SK-N-SH (cell line): ENCODE results near the gene ADGRA1. TPM values are rescaled to one million over a fixed set of nuclear protein-coding genes. Genes with fewer than 3 reads are reported as not detected.

ENCODE experiments used
- CTCF ChIA-PET: fragments of 300-600, 350-600 bp; formaldehyde crosslinking; extraction: SDS; loops from one replicate; lab custom pipeline; 2021; lab: Yijun Ruan, JAX
- POLR2A ChIA-PET: fragments of 350-600 bp; sonication (Branson Sonifier 250); formaldehyde crosslinking; extraction: SDS; loops from one replicate; lab custom pipeline; 2020; ENCODE audit warnings: antibody characterized with exemption, inconsistent platforms; lab: Yijun Ruan, JAX
- DNase-seq: peaks from one replicate; pipeline ENCODE4 v3.0.0; 2012
- H2AFZ ChIP-seq: fragments of 200-600 bp; sonication (generic); 2 replicates; pipeline ENCODE4 v1.8.1; 2016; ENCODE audit warnings: antibody characterized with exemption, mild to moderate bottlenecking, low read depth
- H3F3A ChIP-seq: fragments of 200-600 bp; sonication (generic); replicated peaks from 2 replicates; pipeline ENCODE3; 2016; ENCODE audit warnings: antibody characterized with exemption, mild to moderate bottlenecking; ENCODE audit not compliant: insufficient read depth
- H3K27ac ChIP-seq, 2 experiments: fragments of 200-500 bp in 1 of 2; fragments of 200-600 bp in 1 of 2; sonication (Bioruptor generic) in 1 of 2; sonication (generic), shearing (Covaris generic) in 1 of 2; 2 replicates each; pipeline versions ENCODE4 v1.5.1 to v1.6.1; 2014 to 2016; ENCODE audit warnings: low read depth in 2 of 2, inconsistent platforms in 1 of 2, low read length in 1 of 2, mild to moderate bottlenecking in 1 of 2, mixed read lengths in 1 of 2
- H3K27me3 ChIP-seq: fragments of 200-600 bp; sonication (generic), shearing (Covaris generic); 2 replicates; pipeline ENCODE4 v1.6.1; 2016; ENCODE audit warnings: mixed run types; ENCODE audit not compliant: insufficient read depth
- H3K36me3 ChIP-seq, 2 experiments: fragments of 200-500 bp in 1 of 2; fragments of 200-600 bp in 1 of 2; sonication (Bioruptor generic) in 1 of 2; sonication (generic) in 1 of 2; replicated peaks in 1 of 2; 2 replicates each; pipeline versions ENCODE3 to v1.5.1; 2014 to 2016; ENCODE audit warnings: low read length in 1 of 2, mild to moderate bottlenecking in 1 of 2; ENCODE audit not compliant: insufficient read depth in 2 of 2, control insufficient read depth in 1 of 2
- H3K4me1 ChIP-seq, 2 experiments: fragments of 200-500 bp in 1 of 2; fragments of 200-600 bp in 1 of 2; sonication (Bioruptor generic) in 1 of 2; sonication (generic), shearing (Covaris generic) in 1 of 2; 2 replicates each; pipeline versions ENCODE4 v1.5.1 to v1.6.1; 2014 to 2016; ENCODE audit warnings: low read depth in 1 of 2, low read length in 1 of 2, mixed run types in 1 of 2; ENCODE audit not compliant: insufficient read depth in 2 of 2, control insufficient read depth in 1 of 2
- H3K4me2 ChIP-seq: fragments of 200-600 bp; sonication (generic), shearing (Covaris generic); 2 replicates; pipeline ENCODE4 v1.6.1; 2017; ENCODE audit warnings: mixed run types
- H3K4me3 ChIP-seq, 2 experiments: fragments of 200-500 bp in 1 of 2; fragments of 200-600 bp in 1 of 2; sonication (Bioruptor generic) in 1 of 2; sonication (generic), shearing (Covaris generic) in 1 of 2; 2 replicates each; pipeline versions ENCODE4 v1.5.1 to v1.8.1; 2014 to 2016; ENCODE audit warnings: low read depth in 2 of 2, inconsistent platforms in 1 of 2, low read length in 1 of 2, mild to moderate bottlenecking in 1 of 2, mixed read lengths in 1 of 2, moderate library complexity in 1 of 2
- H3K79me2 ChIP-seq: fragments of 200-600 bp; sonication (generic); 2 replicates; pipeline ENCODE4 v1.8.1; 2017; ENCODE audit warnings: mild to moderate bottlenecking; ENCODE audit not compliant: insufficient read depth
- H3K9ac ChIP-seq: fragments of 200-600 bp; sonication (generic); 2 replicates; pipeline ENCODE4 v1.6.1; 2017; ENCODE audit warnings: mixed run types
- H3K9me2 ChIP-seq: fragments of 200-600 bp; sonication (generic); 2 replicates; pipeline ENCODE4 v1.6.1; 2017; ENCODE audit warnings: mixed run types
- H3K9me3 ChIP-seq: fragments of 200-600 bp; sonication (generic); 2 replicates; pipeline ENCODE4 v1.6.1; 2017; ENCODE audit warnings: mixed run types, mild to moderate bottlenecking, moderate library complexity
- H4K20me1 ChIP-seq: fragments of 200-600 bp; sonication (generic); 2 replicates; pipeline ENCODE4 v1.6.1; 2017; ENCODE audit warnings: mild to moderate bottlenecking, mixed run types; ENCODE audit not compliant: insufficient read depth
- CTCF ChIP-seq: fragments of 200-600 bp; sonication (generic); IDR thresholded peaks from 2 replicates; pipeline ENCODE4 v1.6.1; 2017; ENCODE audit warnings: antibody characterized with exemption, mild to moderate bottlenecking, moderate library complexity
- FOSL2 ChIP-seq: IDR thresholded peaks from 2 replicates; pipeline ENCODE4 v1.4.0; 2012; ENCODE audit warnings: low read depth, mild to moderate bottlenecking, moderate library complexity, borderline replicate concordance
- FOXJ3 ChIP-seq: sonication (generic); formaldehyde crosslinking; IDR thresholded peaks from 2 replicates; pipeline ENCODE4 v1.5.1; 2020; ENCODE audit warnings: mild to moderate bottlenecking, missing genetic modification reagents
- FOXM1 ChIP-seq: IDR thresholded peaks from 2 replicates; pipeline ENCODE4 v1.4.0; 2012; ENCODE audit warnings: low read depth, mild to moderate bottlenecking
- GABPA ChIP-seq: IDR thresholded peaks from 2 replicates; pipeline ENCODE4 v1.4.0; 2012; ENCODE audit warnings: low read depth, mild to moderate bottlenecking
- IRF3 ChIP-seq: fragments of 150-350 bp; IDR thresholded peaks from 2 replicates; pipeline ENCODE4 v1.6.1; 2016; ENCODE audit warnings: mild to moderate bottlenecking, low read depth, low read length
- JUND ChIP-seq: IDR thresholded peaks from 2 replicates; pipeline ENCODE4 v1.4.0; 2012
- MAX ChIP-seq: IDR thresholded peaks from 2 replicates; pipeline ENCODE4 v1.4.0; 2012; ENCODE audit warnings: low read depth
- NFIC ChIP-seq: IDR thresholded peaks from 2 replicates; pipeline ENCODE4 v1.4.0; 2012; ENCODE audit warnings: borderline replicate concordance
- NRF1 ChIP-seq: IDR thresholded peaks from 2 replicates; pipeline ENCODE4 v1.6.1; 2012; ENCODE audit warnings: low read depth, mild to moderate bottlenecking, low read length
- RCOR1 ChIP-seq: fragments of 150-350 bp; IDR thresholded peaks from 2 replicates; pipeline ENCODE4 v1.6.1; 2017; ENCODE audit warnings: antibody characterized with exemption, low read length
- RFX5 ChIP-seq: IDR thresholded peaks from 2 replicates; pipeline ENCODE4 v1.6.1; 2012; ENCODE audit warnings: mild to moderate bottlenecking, improper control_type of control experiment, low read length
- SIN3A ChIP-seq: IDR thresholded peaks from 2 replicates; pipeline ENCODE4 v1.6.1; 2012; ENCODE audit warnings: low read depth, mild to moderate bottlenecking, low read length, moderate library complexity, borderline replicate concordance
- SMC3 ChIP-seq: IDR thresholded peaks from 2 replicates; pipeline ENCODE4 v1.6.1; 2012; ENCODE audit warnings: low read depth, low read length, improper control_type of control experiment
- TAF1 ChIP-seq: IDR thresholded peaks from 2 replicates; pipeline ENCODE4 v1.6.1; 2012; ENCODE audit warnings: low read depth, mild to moderate bottlenecking, low read length, moderate library complexity, borderline replicate concordance
- USF1 ChIP-seq: IDR thresholded peaks from 2 replicates; pipeline ENCODE4 v1.4.0; 2012; ENCODE audit warnings: low read depth, borderline replicate concordance
- YY1 ChIP-seq: IDR thresholded peaks from 2 replicates; pipeline ENCODE4 v1.4.0; 2012; ENCODE audit warnings: low read depth, mild to moderate bottlenecking
- WGBS: methylation state at CpG from one replicate; pipeline ENCODE4 v1.1.6; 2017; ENCODE audit warnings: low lambda C conversion rate; 5-methylcytosine and 5-hydroxymethylcytosine counted together
- polyA plus RNA-seq, 3 experiments: library from polyadenylated mRNA; depleted of rRNA; stranded (reverse); fragments of >200 nt; gene quantifications; 2 replicates each; pipeline ENCODE4 v1.2.3, GENCODE V29; 2012
- TF ChIP-seq, protein P1 (sequence below): IDR thresholded peaks from 2 replicates; pipeline ENCODE4 v1.4.0; 2012; ENCODE audit warnings: low read depth, borderline replicate concordance

The ADGRA1 gene
- polyA plus RNA-seq, 1 of the 3 experiments (the other 2 are of a cell fraction) = not detected

DNA sequence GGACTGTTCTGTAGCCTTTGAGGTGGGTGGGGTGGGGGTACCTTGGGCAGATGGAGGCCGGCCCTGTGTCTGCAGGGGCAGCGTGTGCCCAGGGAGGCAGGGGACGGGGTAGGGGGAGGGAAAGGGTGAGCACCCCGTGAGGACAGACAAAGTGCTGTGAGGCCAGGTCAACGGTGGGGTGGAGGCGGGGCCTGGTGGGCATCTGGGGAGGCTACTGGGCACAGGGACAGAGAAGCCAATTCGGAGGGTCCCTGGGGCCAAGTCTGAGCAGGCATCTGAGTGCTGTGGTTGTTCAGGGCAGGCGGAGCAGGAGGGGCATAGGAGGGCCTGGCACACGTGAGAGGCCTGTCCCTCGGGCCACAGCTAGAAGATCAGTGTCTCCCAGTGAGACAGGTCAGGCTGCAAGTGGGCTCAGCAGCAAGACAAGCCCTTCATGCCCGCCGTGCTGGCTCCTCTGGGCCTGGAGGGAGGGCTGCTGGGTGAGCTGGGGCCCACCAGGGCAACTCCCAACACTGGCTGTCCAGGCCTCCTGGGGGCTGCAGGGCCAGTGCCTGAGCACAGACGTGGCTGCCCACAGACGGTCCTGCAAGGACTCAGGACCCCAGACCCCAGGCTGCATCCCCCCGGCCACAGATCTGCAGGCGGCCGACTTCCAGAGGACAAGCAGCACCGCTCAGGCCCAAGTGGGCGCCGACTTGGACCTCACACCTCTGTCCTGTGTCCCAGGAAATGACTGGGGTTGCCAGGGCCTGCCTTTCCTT, 45.9 kb downstream of the ADGRA1 start:
- no peak for TF ChIP-seq NRF1
- TF ChIP-seq CTCF = no peak
- no peak for TF ChIP-seq FOXM1
- TF ChIP-seq USF1 = no peak
- no peak for TF ChIP-seq GABPA
- TF ChIP-seq YY1 = no peak
- TF ChIP-seq NFIC = no peak
- no peak for TF ChIP-seq JUND
- TF ChIP-seq FOSL2 = no peak
- TF ChIP-seq SIN3A = no peak
- no peak for TF ChIP-seq RCOR1
- no peak for TF ChIP-seq SMC3
- TF ChIP-seq IRF3 = no peak
- no peak for TF ChIP-seq TAF1
- TF ChIP-seq FOXJ3 = no peak
- TF ChIP-seq MAX = no peak
- TF ChIP-seq RFX5 = no peak
- TF ChIP-seq, protein P1, sequence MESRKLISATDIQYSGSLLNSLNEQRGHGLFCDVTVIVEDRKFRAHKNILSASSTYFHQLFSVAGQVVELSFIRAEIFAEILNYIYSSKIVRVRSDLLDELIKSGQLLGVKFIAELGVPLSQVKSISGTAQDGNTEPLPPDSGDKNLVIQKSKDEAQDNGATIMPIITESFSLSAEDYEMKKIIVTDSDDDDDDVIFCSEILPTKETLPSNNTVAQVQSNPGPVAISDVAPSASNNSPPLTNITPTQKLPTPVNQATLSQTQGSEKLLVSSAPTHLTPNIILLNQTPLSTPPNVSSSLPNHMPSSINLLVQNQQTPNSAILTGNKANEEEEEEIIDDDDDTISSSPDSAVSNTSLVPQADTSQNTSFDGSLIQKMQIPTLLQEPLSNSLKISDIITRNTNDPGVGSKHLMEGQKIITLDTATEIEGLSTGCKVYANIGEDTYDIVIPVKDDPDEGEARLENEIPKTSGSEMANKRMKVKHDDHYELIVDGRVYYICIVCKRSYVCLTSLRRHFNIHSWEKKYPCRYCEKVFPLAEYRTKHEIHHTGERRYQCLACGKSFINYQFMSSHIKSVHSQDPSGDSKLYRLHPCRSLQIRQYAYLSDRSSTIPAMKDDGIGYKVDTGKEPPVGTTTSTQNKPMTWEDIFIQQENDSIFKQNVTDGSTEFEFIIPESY = no peak
- H3K4me2 ChIP-seq = no peak overlapping the region
- no peaks in the 10 kb centered on the region for H3K9me3 ChIP-seq
- H3K36me3 ChIP-seq = no peaks in the 10 kb centered on the region
- H3K9me2 ChIP-seq = no peaks in the 10 kb centered on the region
- no peaks in the 10 kb centered on the region for H4K20me1 ChIP-seq
- H3K4me1 ChIP-seq = no peaks in the 10 kb centered on the region
- no peaks in the 10 kb centered on the region for H3F3A ChIP-seq
- DNase-seq = peak; percentile 33
- POLR2A ChIA-PET = no interaction called here
- no peaks in the 10 kb centered on the region for H3K79me2 ChIP-seq
- no peak overlapping the region for H3K4me3 ChIP-seq
- no peak overlapping the region for H3K9ac ChIP-seq
- no peaks in the 10 kb centered on the region for H3K27me3 ChIP-seq
- H3K27ac ChIP-seq = no peak overlapping the region
- CTCF ChIA-PET = interaction anchor here (2.9 kb wide), 1 partner anchor 10 kb away, joined by 11 read pairs; no protein-coding TSS in a partner anchor
- no peak overlapping the region for H2AFZ ChIP-seq
- WGBS = 56% methylated on average over 10 of the region's 20 CpGs
